GM19025 (cell line): ENCODE results near the gene COPA.

Source experiments
- ATAC-seq: cut with Tn5 transposase; IDR thresholded peaks from one replicate; pipeline ENCODE4 v1.9.1; 2021; ENCODE audit warnings: mild to moderate bottlenecking, low read depth, moderate library complexity; ENCODE audit not compliant: unreplicated experiment

COPA gene

GRCh38 chr1:160284220-160284781 lies 58.7 kb downstream of the COPA start:
- ATAC-seq: no peak

GRCh38 chr1:160282807-160283206 lies 60.2 kb downstream of the COPA start:
- ATAC-seq: no peak

- no peak for ATAC-seq
Observed at GRCh38 chr1:160277987-160278386, 65.1 kb downstream of the COPA start.

- ATAC-seq: no peak
Observed at GRCh38 chr1:160277330-160277729, 65.7 kb downstream of the COPA start.

- no peak for ATAC-seq
Observed at GRCh38 chr1:160271025-160271424, 72.0 kb downstream of the COPA start.

- no peak for ATAC-seq
Observed at GRCh38 chr1:160267284-160267991, 75.6 kb downstream of the COPA start.

- ATAC-seq: no peak
Observed at GRCh38 chr1:160264795-160265307, 78.2 kb downstream of the COPA start.

- peak; percentile 69 for ATAC-seq
Observed at GRCh38 chr1:160261893-160262794, 80.9 kb downstream of the COPA start, which contains the start of gene DCAF8. Gene DCAF8 (minus strand): TSS chr1:160262549. CDS start chr1:160244008, 18,541 bp downstream.

GRCh38 chr1:160261556-160261892 lies 81.5 kb downstream of the COPA start:
- ATAC-seq: no peak

GRCh38 chr1:160260406-160261382 lies 82.4 kb downstream of the COPA start:
- no peak for ATAC-seq

GRCh38 chr1:160258177-160258798 lies 84.8 kb downstream of the COPA start:
- ATAC-seq: no peak

- no peak for ATAC-seq
Observed at GRCh38 chr1:160257411-160258015, 85.5 kb downstream of the COPA start.

- no peak for ATAC-seq
Observed at GRCh38 chr1:160256396-160257046, 86.5 kb downstream of the COPA start.

- no peak for ATAC-seq
Observed at GRCh38 chr1:160255781-160256300, 87.2 kb downstream of the COPA start.

GRCh38 chr1:160251687-160252526 lies 91.1 kb downstream of the COPA start:
- ATAC-seq: no peak

GRCh38 chr1:160251011-160251410 lies 92.0 kb downstream of the COPA start:
- ATAC-seq: no peak

GRCh38 chr1:160247053-160247452 lies 96.0 kb downstream of the COPA start:
- ATAC-seq: no peak

GRCh38 chr1:160245434-160245833 lies 97.6 kb downstream of the COPA start:
- no peak for ATAC-seq
